Measurements from ENCODE around the gene IFI27L1.

Gene IFI27L1

DNA sequence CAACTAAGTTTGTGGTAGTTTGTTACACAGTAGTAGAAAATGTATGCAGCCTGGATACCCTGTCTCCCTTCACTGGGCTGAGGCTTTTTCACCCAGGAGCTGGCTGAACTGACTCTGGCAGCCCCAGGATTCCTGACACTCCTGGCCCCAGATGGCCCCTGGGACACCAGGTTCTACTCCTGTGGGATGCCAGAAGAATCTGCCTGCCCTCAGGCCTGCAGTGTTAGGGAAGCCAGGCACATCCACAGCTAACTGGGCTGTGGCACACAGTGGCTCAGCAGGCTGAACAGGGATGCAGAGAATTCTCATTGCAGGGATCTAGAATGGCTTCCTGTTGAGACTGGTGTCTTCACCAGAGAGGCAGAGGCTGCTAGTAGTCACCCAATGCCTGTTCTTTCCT, 38.0 kb downstream of the IFI27L1 start:
- no peak for DNase-seq (ENCODE audit: insufficient read length)
- FAIRE-seq: no peak
- no peak for TF ChIP-seq TAF1 (IDR thresholded peaks at IDR 0.05; ENCODE audit: borderline replicate concordance, low read depth, low read length)
- no peak for TF ChIP-seq POLR2A (IDR thresholded peaks at IDR 0.05; ENCODE audit: low read depth, low read length)
- no peak for TF ChIP-seq POLR2AphosphoS5 (IDR thresholded peaks at IDR 0.05; ENCODE audit: low read depth, low read length)

DNA sequence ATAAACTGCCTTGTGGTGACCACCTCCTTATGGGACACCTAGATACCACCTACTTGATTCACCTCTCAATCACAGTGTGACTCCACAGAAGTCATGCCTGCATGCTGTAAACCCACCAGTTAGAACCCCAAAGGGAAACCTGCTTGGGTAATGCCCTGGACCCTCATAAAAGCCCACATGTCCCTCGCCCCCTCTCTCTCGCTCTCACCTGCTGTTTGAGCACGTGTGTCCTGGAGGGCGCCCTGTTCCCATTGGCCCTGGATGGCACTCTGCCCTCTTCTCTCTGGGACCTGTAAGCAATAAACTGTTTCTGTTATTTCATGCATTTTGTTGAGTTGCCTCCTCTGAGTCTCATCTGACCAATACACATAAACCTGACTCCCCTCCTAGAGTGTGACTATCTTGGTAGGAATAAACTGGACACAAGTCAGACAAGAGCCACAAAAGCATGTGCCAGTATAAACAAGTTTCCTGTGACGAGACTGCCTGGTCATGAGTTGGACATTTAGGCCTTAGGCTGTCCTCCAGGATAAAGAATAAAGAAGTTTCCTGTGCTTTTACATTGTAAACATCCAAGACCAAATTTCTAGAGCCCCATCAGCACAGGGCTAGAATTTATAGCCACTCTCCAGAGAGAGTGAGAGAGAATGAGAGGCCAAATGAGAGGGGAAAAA, 39.7 kb downstream of the IFI27L1 start:
- FAIRE-seq: no peak
- DNase-seq (ENCODE audit: insufficient read length): no peak

DNA sequence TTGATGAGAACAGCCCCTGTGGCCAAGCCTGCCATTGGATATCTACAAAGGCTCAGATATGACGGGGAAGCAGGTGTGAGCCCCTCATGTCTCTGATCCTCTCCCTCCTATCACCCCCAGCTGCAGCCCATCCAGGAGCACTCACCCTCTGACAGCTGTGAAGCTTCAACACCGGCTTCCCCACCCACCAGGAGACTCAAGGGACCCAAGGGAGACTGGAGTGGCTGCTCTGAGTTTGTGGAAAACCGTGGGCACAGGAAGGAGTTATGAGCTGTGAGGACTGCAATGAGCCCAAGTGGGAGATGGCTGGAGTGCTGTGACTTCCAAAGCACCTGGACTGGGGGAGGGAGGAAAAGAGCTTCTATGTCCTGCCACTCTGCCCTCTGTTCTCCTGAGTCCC, 40.4 kb downstream of the IFI27L1 start:
- TF ChIP-seq POLR2AphosphoS5 (IDR thresholded peaks at IDR 0.05; ENCODE audit: low read depth, low read length) (no peak), TAF1 (IDR thresholded peaks at IDR 0.05; ENCODE audit: borderline replicate concordance, low read depth, low read length) (no peak), POLR2A (IDR thresholded peaks at IDR 0.05; ENCODE audit: low read depth, low read length) (no peak)
- DNase-seq (ENCODE audit: insufficient read length) (no peak), FAIRE-seq (no peak)

More for the DNA sequence above, 39.7 kb downstream of the IFI27L1 start:
- TF ChIP-seq POLR2AphosphoS5 (IDR thresholded peaks at IDR 0.05; ENCODE audit: low read depth, low read length) (no peak), TAF1 (IDR thresholded peaks at IDR 0.05; ENCODE audit: borderline replicate concordance, low read depth, low read length) (no peak), POLR2A (IDR thresholded peaks at IDR 0.05; ENCODE audit: low read depth, low read length) (no peak)

DNA sequence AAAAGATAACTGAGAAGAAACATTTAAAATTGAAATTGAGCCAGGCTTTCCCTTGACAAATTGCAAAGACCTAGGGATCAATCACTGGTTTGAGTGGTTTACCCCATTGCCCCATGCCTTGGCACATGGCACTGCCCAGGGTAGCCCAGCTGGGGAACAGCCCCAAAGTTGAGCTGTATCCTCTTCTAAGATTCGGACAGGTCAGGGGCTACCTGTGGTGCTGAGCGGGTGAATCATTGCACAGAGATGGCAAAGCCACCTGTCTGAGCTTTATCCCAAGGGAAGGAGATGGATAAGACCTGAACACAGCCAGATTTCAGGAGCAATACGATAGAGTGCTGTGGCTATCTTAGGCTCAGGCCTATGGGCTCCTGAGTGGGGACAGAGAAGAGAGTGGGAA, 41.3 kb downstream of the IFI27L1 start:
- no peak for DNase-seq (ENCODE audit: insufficient read length)
- TF ChIP-seq TAF1 (IDR thresholded peaks at IDR 0.05; ENCODE audit: borderline replicate concordance, low read depth, low read length) (no peak), POLR2AphosphoS5 (IDR thresholded peaks at IDR 0.05; ENCODE audit: low read depth, low read length) (no peak)
- no peak for FAIRE-seq

DNA sequence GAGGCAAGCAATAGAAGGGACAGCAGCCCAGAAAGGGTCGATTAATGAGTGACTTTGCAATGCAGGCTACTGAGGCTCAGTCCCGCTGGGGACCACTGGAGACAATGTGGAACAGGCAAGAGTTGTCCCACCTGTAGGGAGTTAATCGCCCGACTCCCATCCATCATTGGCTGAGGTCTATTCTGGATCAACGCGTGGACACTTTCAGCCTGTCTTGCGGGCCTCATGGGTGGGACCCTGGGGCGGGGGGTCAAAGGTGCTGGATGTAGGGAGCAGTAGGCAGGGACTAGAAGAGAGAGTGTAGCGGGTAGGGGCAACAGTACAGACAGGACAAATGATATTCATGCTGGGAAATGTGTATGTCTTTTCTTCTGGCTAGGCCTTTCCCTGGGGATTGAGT, 42.2 kb downstream of the IFI27L1 start:
- FAIRE-seq: no peak

DNA sequence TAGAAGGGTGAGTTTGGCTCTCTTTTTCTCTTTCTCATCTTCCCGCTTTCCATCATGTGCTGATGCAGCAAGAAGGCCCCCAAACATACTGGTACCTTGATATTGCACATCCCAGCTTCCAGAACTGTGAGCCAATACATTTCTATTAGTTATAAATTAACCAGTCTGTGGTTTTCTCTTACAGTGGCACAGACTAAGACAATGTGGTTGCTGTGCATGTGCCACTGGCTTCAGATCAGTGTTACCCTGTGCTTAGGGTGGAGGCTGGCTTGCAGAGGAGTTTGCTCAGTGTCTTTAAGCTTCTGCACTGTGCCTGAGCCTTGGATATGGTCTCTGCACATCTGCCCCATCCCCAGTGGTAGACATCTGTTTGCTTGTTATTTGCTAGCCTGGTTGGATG, 42.8 kb downstream of the IFI27L1 start:
- DNase-seq (ENCODE audit: insufficient read length): no peak

More for the DNA sequence above, 42.2 kb downstream of the IFI27L1 start:
- TF ChIP-seq POLR2AphosphoS5 (IDR thresholded peaks at IDR 0.05; ENCODE audit: low read depth, low read length): no peak
- TF ChIP-seq POLR2A (IDR thresholded peaks at IDR 0.05; ENCODE audit: low read depth, low read length): no peak
- TF ChIP-seq TAF1 (IDR thresholded peaks at IDR 0.05; ENCODE audit: borderline replicate concordance, low read depth, low read length): no peak
- no peak for DNase-seq (ENCODE audit: insufficient read length)

DNA sequence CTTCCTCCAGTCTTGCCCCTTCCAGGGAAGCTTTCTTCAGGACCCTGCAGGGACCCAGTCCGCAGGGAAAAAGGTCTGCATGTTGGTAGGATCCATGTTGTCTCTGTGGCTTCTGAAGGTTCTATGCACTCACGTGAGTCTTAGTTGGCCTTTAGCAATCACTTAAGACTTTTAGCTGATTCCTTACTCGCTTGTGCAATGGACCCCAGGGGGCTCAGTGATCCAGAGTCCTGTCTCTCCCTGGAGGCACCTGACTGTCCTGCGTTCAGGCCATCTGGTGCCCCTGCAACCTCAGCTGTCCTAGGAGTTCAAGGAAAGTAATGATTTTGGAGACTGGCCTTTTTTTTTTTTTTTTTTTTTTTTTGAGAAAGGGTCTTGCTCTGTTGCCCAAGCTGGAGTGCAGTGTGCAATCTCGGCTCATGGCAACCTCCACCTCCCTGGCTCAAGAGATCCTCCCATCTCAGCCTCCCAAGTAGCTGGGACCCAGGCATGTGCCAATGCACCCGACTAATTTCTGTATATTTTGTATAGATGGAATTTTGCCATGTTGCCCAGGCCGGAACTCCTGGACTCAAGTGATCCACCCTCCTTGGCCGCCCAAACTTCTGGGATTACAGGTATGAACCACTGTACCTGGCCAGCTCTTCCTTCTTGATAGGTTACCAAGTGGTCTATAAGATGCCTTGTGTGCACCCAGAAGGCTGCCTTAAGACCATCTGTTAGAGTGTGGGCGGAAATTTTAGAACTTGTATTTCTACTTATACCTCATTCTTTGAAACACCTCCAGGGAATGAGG, 43.7 kb downstream of the IFI27L1 start:
- FAIRE-seq: no peak
- TF ChIP-seq POLR2AphosphoS5 (IDR thresholded peaks at IDR 0.05; ENCODE audit: low read depth, low read length): no peak
- no peak for TF ChIP-seq TAF1 (IDR thresholded peaks at IDR 0.05; ENCODE audit: borderline replicate concordance, low read depth, low read length)
- TF ChIP-seq POLR2A (IDR thresholded peaks at IDR 0.05; ENCODE audit: low read depth, low read length): no peak
- DNase-seq (ENCODE audit: insufficient read length): no peak

More for the DNA sequence above, 42.8 kb downstream of the IFI27L1 start:
- TF ChIP-seq POLR2AphosphoS5 (IDR thresholded peaks at IDR 0.05; ENCODE audit: low read depth, low read length): no peak
- no peak for TF ChIP-seq POLR2A (IDR thresholded peaks at IDR 0.05; ENCODE audit: low read depth, low read length)
- no peak for TF ChIP-seq TAF1 (IDR thresholded peaks at IDR 0.05; ENCODE audit: borderline replicate concordance, low read depth, low read length)
- FAIRE-seq: no peak

DNA sequence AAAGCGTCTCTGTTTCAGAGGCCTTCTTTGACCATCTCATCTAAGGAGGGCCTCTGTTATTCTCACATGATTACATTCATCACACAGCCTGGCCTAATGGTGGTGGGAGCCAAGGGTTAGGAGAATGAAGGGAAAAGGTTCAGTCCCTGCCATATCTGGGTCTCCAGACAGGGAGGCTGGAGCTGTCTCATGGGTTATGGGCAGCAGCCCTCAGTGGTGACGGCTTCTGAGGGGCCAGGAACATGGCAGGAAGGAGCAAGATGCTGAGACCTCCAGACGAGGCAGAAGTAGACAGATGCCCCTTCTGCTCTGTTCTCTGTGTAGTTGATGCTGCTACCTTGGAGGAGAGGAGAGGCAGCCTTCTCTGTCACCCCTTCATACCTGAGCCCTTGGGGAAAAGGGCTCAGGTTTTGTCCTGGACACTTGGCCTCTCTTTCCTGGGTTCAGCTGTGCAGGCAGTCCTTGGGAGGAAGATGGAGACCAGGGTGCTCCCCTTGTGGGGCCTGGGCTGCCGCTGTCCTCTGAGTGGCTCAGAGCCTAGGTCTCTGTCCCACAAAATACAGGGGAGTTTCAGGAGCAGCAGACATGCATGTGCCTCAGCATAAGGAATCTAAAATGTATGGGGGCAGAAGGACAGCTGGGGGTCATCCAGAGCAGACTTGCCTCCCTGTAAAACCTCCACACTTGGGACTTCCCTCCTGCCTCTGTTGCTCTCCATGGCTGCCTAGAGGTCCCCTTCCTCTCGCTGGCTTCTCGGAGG, 44.7 kb downstream of the IFI27L1 start:
- FAIRE-seq (no peak), DNase-seq (ENCODE audit: insufficient read length) (no peak)
- TF ChIP-seq POLR2AphosphoS5 (IDR thresholded peaks at IDR 0.05; ENCODE audit: low read depth, low read length) (no peak), POLR2A (IDR thresholded peaks at IDR 0.05; ENCODE audit: low read depth, low read length) (no peak), TAF1 (IDR thresholded peaks at IDR 0.05; ENCODE audit: borderline replicate concordance, low read depth, low read length) (no peak)

DNA sequence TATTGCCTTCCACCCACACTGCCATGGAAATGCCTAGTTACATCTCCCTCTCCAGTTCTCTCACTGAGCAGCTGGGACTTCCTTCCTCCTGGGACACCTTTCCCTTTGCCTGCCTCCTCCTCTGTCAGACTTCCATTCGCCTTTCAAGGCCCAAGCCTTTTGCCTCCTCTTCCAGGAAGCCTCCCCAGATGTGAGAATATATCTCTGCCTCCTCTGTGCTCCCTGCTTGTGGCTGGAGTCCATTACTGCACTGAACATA, 45.2 kb downstream of the IFI27L1 start:
- DNase-seq (ENCODE audit: insufficient read length): no peak
- TF ChIP-seq TAF1 (IDR thresholded peaks at IDR 0.05; ENCODE audit: borderline replicate concordance, low read depth, low read length) (no peak), POLR2AphosphoS5 (IDR thresholded peaks at IDR 0.05; ENCODE audit: low read depth, low read length) (no peak), POLR2A (IDR thresholded peaks at IDR 0.05; ENCODE audit: low read depth, low read length) (no peak)
- FAIRE-seq: no peak

DNA sequence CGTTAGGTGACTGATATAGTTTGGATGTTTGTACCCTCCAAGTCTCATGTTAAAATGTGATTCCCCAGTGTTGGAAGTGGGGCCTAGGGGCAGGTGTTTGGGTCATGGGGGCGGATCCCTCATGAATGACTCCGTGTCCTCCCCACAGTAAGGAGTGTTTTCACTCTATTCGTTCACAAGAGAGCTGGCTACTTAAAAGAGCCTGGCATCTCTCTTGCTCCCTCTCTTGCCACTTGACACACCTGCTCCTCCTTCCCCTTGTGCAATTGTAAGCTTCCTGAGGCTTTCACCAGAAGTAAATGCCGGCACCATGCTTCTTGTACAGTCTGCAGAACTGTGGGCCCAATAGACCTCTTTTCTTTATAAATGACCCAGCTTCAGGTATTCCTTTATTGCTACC, 45.7 kb downstream of the IFI27L1 start:
- DNase-seq (ENCODE audit: insufficient read length) (no peak), FAIRE-seq (no peak)
- no peak for TF ChIP-seq TAF1 (IDR thresholded peaks at IDR 0.05; ENCODE audit: borderline replicate concordance, low read depth, low read length)
- no peak for TF ChIP-seq POLR2AphosphoS5 (IDR thresholded peaks at IDR 0.05; ENCODE audit: low read depth, low read length)
- no peak for TF ChIP-seq POLR2A (IDR thresholded peaks at IDR 0.05; ENCODE audit: low read depth, low read length)

DNA sequence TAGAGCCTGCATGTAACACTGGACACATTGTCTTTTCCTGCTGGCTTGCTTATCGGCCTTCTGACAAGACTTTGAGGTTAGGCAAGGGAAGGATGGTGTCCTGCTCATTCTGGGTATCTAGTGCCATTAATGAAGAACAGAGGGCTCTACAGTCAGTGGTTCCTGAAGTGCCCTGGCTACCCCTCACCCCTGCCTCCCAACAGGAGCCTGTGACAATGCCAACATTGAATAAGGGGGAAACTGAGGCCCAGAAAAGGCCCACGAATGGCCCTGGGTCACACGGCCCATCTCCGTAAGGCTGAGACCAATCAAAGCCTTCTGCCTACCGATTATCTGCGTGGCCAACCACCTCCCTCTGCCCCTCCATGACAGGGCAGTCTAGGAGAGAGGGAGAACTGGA, 46.2 kb downstream of the IFI27L1 start:
- DNase-seq (ENCODE audit: insufficient read length) (no peak), FAIRE-seq (no peak)
- TF ChIP-seq POLR2AphosphoS5 (IDR thresholded peaks at IDR 0.05; ENCODE audit: low read depth, low read length): no peak
- TF ChIP-seq POLR2A (IDR thresholded peaks at IDR 0.05; ENCODE audit: low read depth, low read length): no peak
- TF ChIP-seq TAF1 (IDR thresholded peaks at IDR 0.05; ENCODE audit: borderline replicate concordance, low read depth, low read length): no peak
